IPS-18c (cell line): Measurements from ENCODE around the gene AQR.
"Not testable (repeated sequence)": the region's sequence is repeated elsewhere in the genome, so short reads cannot be mapped to it uniquely, and the experiment has no call there.

ENCODE experiments used
- H3K4me3 ChIP-seq: 2 replicates; pipeline ENCODE4 v1.7.0; 2013; ENCODE audit warnings: low read depth, mild to moderate bottlenecking, low read length, moderate library complexity; ENCODE audit not compliant: insufficient read depth
- H3K9me3 ChIP-seq: one replicate; pipeline ENCODE4 v1.6.1; 2013; ENCODE audit warnings: mild to moderate bottlenecking, low read length, moderate library complexity; ENCODE audit not compliant: control insufficient read depth, insufficient read depth

Gene AQR

DNA sequence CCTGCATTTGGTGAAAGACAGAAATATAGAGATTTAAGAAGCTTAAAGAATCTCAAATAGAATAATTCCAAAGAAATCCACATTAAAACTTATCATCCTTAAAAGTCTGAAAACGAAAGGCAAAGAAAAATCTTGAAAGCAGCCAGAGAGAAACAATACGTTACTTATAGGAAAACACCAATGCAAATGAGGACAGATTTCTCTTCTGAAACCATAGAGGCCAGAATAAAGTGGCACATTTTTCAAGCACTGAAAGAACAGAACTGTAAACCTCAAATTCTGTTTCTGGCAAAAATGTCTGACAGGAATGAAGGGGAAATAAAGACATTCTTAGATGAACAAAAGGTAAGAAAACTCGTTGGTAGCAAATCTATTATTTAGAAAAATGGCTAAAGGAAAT is 160.4 kb downstream of the AQR start:
- no peak overlapping the region for H3K4me3 ChIP-seq
- H3K9me3 ChIP-seq, result peaks cover 3% of the 10 kb centered on the region

DNA sequence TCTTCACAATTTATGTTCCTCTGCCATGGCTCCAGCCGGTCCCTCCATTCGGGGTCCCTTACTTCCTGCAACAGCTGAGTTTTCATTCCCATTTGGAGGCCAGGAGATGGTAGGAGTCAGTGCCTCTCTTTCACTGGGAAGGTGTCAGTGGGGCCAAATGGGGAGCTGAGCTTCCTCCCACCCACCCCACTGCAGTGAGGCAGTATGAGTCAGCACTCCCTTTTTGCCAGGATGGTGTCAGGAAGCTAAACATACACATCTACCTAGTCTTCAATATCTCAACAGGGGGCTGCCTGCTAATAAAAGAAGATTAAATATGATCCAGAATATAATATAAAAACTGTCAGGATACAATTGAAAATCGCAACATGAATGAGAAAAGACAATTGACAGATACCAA is 161.5 kb downstream of the AQR start:
- H3K9me3 ChIP-seq, result peaks cover 3% of the 10 kb centered on the region
- H3K4me3 ChIP-seq, result no peak overlapping the region

DNA sequence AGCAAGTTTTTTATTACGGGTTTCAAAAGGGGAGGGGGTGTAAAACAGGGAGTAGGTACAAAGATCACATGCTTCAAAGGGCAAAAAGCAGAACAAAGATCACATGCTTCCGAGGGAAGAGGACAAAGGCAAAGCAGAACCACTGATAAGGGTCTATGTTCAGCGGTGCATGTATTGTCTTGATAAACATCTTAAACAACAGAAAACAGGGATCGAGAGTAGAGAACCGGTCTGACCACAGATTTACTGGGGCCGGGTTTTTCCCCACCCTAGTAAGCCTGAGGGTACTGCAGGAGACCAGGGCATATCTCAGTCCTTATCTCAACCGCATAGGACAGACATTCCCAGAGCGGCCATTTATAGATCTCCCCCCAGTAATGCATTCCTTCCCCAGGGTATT is 162.3 kb downstream of the AQR start:
- H3K9me3 ChIP-seq, H3K4me3 ChIP-seq: not testable (repeated sequence)

DNA sequence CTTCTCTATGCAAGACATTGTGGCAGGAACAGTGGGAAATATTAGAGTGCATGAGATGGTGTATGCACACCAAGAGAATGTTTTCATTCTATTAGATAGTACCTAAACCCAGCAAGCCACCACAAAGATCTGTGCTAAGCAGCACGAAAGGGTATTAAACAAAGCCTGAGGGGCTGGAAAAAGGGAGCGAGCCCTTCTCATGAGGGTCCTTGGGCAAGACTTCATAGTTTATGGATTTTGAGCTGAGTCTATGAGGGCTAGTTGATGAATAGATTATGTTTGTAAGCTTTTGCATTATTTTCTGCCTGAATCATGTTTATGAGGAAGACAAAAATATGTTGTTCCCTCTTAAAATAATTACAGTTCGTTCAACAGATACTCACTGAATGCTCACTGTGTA is 164.8 kb downstream of the AQR start:
- H3K9me3 ChIP-seq, result peaks cover 3% of the 10 kb centered on the region
- H3K4me3 ChIP-seq, result no peak overlapping the region

DNA sequence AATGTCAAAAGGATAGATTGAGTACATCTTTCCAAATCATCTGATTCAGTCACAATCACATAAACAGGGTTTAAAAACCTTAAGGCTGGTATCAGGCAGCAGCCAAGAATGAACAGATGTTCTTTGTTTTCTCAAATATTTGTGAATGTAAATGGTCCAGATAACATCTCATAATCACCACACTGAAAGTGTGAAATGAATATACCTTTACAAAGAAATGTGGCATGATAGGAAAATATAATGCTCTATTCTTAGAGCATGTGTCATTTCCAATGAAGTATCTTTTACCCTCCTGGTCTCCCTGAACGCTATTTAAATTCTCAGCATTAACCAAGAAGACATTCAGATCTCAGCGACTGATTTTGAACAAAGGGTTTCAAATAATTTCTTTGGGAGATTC is 165.4 kb downstream of the AQR start:
- no peak overlapping the region for H3K4me3 ChIP-seq
- H3K9me3 ChIP-seq, result peaks cover 3% of the 10 kb centered on the region

DNA sequence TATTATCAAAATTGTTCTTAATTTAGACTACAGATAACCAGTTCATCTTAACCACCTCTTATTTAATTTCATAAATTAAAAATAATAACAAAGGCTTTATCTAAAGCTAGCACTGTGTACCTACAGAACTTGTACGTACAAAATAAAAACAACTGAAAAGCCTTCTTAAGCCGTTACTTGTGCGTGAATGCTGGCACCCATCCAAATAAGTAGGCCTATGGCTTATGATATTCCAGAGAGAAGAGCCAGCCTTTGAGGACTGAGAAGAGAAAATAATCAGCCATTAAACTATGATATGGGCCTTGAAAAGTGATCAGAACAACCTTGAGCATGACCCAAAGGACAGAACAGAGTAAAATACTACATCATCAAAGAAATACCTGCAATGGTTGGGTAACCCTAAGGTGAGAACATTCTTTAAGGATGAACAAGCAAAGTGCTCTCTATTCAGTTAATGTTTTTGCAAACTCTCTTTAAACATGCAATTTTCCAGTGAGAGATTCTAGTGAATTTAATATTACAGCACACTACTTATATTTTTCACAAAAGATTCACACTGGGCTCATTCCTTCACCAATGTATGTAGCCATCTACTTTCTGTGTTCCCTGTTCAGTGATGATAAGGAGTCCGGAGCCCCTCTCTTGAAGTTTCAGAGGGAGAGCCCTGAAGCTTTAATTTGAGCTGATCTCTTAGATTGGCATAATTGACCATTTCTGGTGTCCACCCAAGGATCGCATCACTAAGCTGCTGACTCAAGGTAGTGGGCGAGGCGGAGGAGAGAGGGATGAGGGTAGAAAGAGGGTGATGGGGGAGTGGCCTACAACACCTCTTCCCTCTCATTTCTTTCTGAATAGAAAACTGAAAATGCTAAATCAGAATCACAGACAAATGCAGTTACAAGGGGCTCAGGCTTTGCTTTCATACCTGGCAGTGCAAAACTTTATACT is 166.5 kb downstream of the AQR start:
- Histone ChIP-seq H3K4me3 (no peak overlapping the region), H3K9me3 (peaks cover 3% of the 10 kb centered on the region)

DNA sequence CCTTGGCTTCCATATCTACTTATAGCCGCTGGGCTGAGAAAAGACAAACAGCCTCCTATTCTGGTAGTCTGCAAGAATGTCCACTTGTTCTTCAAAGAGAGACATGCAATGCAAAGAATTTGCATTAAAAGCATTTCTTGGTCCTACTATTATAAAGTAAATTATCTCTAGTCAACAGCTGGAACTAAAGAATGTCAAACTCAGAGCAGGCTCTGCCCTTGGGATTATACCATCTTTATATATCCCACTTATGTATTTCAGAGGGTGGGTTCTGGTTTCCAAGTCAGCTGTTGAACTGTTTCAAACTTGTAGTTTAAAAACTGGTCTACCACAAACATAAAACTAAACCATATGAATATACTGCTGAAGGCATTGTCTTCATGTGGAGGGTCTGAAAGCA is 167.2 kb downstream of the AQR start:
- Histone ChIP-seq H3K9me3 (peaks cover 3% of the 10 kb centered on the region), H3K4me3 (no peak overlapping the region)
